NCI-H1436 treated with DMSO at 0.1 percent for 48 hours (cell line): Measurements from ENCODE around the gene RBM10.

Source experiments
- DNase-seq: peaks from one replicate; lab custom pipeline; 2025; lab: John Stamatoyannopoulos, UW

RBM10 gene

DNA sequence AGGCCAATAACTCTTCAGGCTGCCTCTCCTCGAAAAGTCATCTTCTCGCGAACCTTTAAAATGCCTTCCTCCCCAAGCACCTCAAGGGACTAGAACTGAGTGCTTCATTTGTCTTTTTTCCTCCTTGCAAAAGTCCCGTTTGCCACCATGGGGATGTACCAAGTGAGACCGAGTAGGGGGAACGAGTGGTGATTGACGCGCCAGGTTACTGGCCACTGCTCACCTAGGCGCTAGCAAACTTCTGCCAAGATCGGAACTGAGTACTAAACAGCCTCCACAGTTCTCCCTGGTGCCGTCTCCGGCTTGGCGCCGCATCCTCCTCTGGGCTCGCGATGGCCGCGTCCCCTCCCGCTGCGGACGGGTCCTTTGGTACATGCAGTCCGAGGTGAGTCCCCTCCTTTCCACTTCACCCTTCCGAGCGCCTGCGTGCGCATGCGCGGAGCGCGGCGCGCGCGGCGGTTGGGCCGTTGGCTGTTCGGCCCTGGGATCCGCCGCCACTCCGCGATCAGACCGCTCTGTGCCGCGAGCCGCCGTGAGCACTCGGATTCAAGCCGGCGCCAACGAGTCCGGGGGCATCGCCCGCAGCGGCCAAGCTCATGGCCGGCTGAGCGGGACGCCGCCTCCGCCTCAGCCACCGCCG is 73.4 kb downstream of the RBM10 start, which contains the start of gene CDK16:
TSS of gene CDK16 (plus strand) at position 402 of the 640 bp plus-strand sequence. CDS start 4,877 bp downstream, outside the sequence.
- DNase-seq, result peak; percentile 27

GRCh38 chrX:47218920-47219815 is 74.1 kb downstream of the RBM10 start:
- DNase-seq, result no peak

GRCh38 chrX:47221756-47222155 is 76.7 kb downstream of the RBM10 start:
- DNase-seq, result no peak

DNA sequence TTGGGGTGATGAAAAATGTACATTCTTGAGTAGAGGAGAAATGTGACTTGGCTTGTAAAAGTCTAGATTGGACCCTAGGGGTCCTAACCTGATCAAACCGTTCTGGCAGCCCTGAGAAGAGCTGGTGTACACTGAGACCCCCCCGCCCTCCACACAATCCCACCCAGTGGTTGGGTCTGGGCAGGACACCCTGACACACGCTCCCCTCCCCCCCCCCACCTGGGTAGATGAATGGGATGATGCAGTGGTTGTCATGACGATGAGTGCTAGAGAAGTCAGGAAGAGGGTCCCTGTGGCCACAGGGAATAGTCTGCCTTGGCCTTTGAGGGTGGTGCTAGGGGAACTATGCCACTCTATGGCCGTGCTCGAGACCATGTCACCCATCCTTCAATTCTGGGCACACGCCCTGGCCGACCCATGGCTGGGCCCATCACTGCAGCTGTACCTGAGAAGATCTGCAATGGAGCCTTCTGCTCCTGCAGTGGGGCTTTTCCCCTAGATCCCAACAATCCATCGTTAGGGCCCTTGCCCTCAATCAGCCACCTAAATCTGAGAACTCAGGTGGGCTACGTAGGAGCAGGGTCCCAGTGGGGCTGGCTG is 77.8 kb downstream of the RBM10 start:
- no peak for DNase-seq

DNA sequence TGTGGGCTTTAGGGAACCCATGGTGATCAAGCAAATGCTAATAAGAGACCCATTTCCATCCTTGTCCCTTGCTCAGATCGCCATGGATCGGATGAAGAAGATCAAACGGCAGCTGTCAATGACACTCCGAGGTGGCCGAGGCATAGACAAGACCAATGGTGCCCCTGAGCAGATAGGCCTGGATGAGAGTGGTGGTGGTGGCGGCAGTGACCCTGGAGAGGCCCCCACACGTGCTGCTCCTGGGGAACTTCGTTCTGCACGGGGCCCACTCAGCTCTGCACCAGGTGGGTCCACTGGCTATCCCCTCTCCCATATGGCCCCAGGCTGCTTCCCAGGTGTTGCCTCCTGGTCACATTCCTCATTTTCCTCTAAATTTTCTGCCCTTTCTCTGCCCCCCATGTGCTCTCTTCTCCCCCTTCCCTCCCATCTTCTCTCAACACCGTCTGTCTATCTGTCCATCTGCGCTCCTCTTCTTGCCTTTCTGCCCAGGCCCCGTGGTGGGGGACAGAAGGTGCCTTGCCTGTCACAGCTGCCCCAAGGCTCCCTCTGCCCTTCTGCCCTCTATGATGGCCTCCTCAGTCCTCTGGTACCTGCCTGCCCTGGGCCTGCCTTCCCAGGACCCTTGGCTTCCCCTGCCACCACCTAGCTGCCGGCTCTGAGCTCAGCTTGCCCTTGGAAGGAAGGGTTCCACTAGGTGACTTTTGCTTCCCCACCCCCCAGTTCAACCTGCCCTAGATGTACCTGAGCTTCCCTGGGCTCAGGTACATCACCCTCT is 78.6 kb downstream of the RBM10 start:
- no peak for DNase-seq

GRCh38 chrX:47224266-47224895 is 79.4 kb downstream of the RBM10 start:
- no peak for DNase-seq

- DNase-seq, result no peak
These were observed 79.9 kb downstream of the RBM10 start for GRCh38 chrX:47224896-47225290.

- no peak for DNase-seq
These were observed 81.0 kb downstream of the RBM10 start for GRCh38 chrX:47226071-47226470.

- DNase-seq, result no peak
These were observed 81.7 kb downstream of the RBM10 start for GRCh38 chrX:47226531-47227333.

DNA sequence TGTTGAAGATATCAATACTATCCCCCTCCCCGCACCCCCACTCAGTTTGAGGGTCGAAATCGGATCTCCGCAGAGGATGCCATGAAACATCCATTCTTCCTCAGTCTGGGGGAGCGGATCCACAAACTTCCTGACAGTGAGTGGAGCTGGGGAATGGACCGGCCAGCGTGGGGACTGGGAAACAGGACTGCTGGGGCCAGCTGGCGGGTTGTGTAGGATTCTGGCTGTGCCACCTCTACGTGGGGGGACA is 82.2 kb downstream of the RBM10 start:
- no peak for DNase-seq

GRCh38 chrX:47228550-47229270 is 83.7 kb downstream of the RBM10 start:
- DNase-seq, result no peak

GRCh38 chrX:47229427-47229826 is 84.4 kb downstream of the RBM10 start:
- no peak for DNase-seq

GRCh38 chrX:47230136-47230868 is 85.3 kb downstream of the RBM10 start:
- DNase-seq, result no peak

- DNase-seq, result no peak
These were observed 86.1 kb downstream of the RBM10 start for GRCh38 chrX:47231167-47231566.

DNA sequence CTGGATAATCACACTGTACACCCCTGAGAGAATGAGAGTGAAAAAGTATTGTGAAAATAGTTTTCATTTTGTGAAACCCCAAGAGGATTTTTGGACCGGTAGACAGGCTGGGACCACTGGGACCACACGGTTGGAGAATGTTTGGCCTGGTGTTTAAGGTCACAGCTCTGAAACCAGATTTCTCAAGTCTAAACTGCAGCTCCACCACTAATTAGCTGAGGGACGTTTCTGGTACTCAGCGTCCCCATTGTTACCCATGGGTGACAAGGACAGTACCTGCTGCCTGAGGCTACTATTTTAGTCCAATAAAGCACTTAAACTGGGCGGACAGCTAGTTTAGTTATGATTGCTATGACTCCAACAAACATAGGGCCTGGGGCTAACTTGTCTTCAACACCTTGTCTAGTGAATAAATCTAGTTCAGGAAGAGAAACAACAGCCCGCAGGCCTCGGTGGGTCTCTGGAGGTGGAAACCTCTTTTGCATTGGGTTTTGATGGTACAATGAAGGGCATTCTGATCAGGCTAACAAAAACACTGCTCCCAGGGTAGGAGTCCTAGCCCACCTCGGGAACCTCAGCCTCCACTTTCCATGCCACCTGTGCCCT is 87.3 kb downstream of the RBM10 start:
- no peak for DNase-seq

DNA sequence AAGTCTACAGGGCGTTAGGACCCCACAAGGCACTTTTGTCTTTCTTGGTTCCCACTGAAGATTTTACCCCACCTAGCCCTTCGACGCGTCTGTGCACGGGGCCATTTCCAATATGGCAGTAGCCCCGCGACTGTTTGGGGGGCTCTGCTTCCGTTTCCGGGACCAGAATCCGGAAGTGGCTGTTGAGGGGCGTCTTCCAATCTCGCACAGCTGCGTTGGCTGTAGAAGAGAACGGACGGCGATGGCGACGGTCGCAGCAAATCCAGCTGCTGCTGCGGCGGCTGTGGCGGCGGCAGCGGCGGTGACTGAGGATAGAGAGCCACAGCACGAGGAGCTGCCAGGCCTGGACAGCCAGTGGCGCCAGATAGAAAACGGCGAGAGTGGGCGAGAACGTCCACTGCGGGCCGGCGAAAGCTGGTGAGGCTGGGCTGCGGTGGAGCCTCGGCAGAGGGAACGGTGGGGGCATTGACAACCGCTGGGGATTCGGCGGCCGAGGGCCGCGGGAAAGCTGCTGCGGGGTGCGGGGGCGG is 87.8 kb downstream of the RBM10 start, which contains the start of gene USP11:
TSS of gene USP11 (plus strand) at position 207 of the 530 bp plus-strand sequence. CDS start at position 242, 35 bp downstream.
- no peak for DNase-seq

GRCh38 chrX:47233333-47234113 is 88.5 kb downstream of the RBM10 start:
- peak; percentile 83 for DNase-seq

DNA sequence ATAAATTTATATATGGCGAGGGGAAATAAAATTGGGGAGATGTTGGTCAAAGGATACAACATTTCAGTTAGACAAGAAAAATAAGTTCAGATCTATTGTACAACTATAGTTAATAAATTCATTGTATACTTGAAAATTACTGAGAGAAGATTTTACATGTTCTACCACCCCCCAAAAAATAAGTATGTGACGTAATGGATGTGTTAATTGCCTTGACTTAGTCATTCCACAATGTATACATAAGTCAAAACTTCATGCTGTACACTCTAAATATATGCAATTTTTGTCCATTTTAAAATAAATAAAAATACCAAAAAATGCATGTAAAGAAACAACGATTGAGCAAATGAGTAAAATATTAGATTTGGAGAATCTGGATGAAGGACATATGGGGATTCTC is 89.6 kb downstream of the RBM10 start:
- DNase-seq, result no peak
